ENCODE data around the gene ACTN4.
"Not testable (repeated sequence)": the region's sequence is repeated elsewhere in the genome, so short reads cannot be mapped to it uniquely, and the experiment has no call there.

ACTN4 gene

GRCh38 chr19:38647368-38647965 is at the start of gene ACTN4:
ACTN4 (plus strand) TSS chr19:38647649; CDS start chr19:38647746, 97 bp downstream.
- peak; percentile 86 for FAIRE-seq
- DNase-seq (ENCODE audit: insufficient read length, low spot score), result peak; percentile 94

- DNase-seq (ENCODE audit: insufficient read length, low spot score) (no peak), FAIRE-seq (no peak)
Measured at GRCh38 chr19:38599722-38600121, 47.7 kb upstream of the ACTN4 start.

GRCh38 chr19:38602856-38603255 is 44.6 kb upstream of the ACTN4 start:
- not testable (repeated sequence) for DNase-seq (ENCODE audit: insufficient read length, low spot score); FAIRE-seq

- FAIRE-seq (no peak), DNase-seq (ENCODE audit: insufficient read length, low spot score) (no peak)
Measured at GRCh38 chr19:38606131-38606530, 41.3 kb upstream of the ACTN4 start.

GRCh38 chr19:38614289-38614688 is 33.2 kb upstream of the ACTN4 start:
- FAIRE-seq, result no peak

GRCh38 chr19:38615007-38615581 is 32.4 kb upstream of the ACTN4 start:
- DNase-seq (ENCODE audit: insufficient read length, low spot score), result no peak
- FAIRE-seq, result no peak

More at GRCh38 chr19:38614289-38614688, 33.2 kb upstream of the ACTN4 start:
- no peak for DNase-seq (ENCODE audit: insufficient read length, low spot score)

- FAIRE-seq, result no peak
- DNase-seq (ENCODE audit: insufficient read length, low spot score), result no peak
Measured at GRCh38 chr19:38616265-38616664, 31.2 kb upstream of the ACTN4 start.

- no peak for DNase-seq (ENCODE audit: insufficient read length, low spot score)
- no peak for FAIRE-seq
Measured at GRCh38 chr19:38617283-38617763, 30.1 kb upstream of the ACTN4 start.

- FAIRE-seq, result peak; percentile 67
- no peak for DNase-seq (ENCODE audit: insufficient read length, low spot score)
Measured at GRCh38 chr19:38617764-38618589, 29.5 kb upstream of the ACTN4 start, which contains the start of gene MAP4K1. MAP4K1 (minus strand) TSS chr19:38617953; CDS start chr19:38617895, 58 bp downstream.

- DNase-seq (ENCODE audit: insufficient read length, low spot score) (peak; percentile 99), FAIRE-seq (peak; percentile 94)
Measured at GRCh38 chr19:38618590-38619360, 28.7 kb upstream of the ACTN4 start, which contains the start of gene EIF3K. EIF3K (plus strand) TSS chr19:38619188; CDS start chr19:38619269, 81 bp downstream.

- FAIRE-seq (no peak), DNase-seq (ENCODE audit: insufficient read length, low spot score) (no peak)
Measured at GRCh38 chr19:38619361-38620174, 27.9 kb upstream of the ACTN4 start.

GRCh38 chr19:38624822-38625221 is 22.6 kb upstream of the ACTN4 start:
- DNase-seq (ENCODE audit: insufficient read length, low spot score), result no peak
- no peak for FAIRE-seq

- no peak for FAIRE-seq
- DNase-seq (ENCODE audit: insufficient read length, low spot score), result no peak
Measured at GRCh38 chr19:38626401-38626800, 21.0 kb upstream of the ACTN4 start.

GRCh38 chr19:38629568-38629967 is 17.9 kb upstream of the ACTN4 start:
- FAIRE-seq (no peak), DNase-seq (ENCODE audit: insufficient read length, low spot score) (no peak)

- DNase-seq (ENCODE audit: insufficient read length, low spot score); FAIRE-seq: not testable (repeated sequence)
Measured at GRCh38 chr19:38631301-38631700, 16.1 kb upstream of the ACTN4 start.

GRCh38 chr19:38631811-38632475 is 15.5 kb upstream of the ACTN4 start:
- DNase-seq (ENCODE audit: insufficient read length, low spot score); FAIRE-seq: not testable (repeated sequence)

- FAIRE-seq (no peak), DNase-seq (ENCODE audit: insufficient read length, low spot score) (no peak)
Measured at GRCh38 chr19:38632476-38633213, 14.8 kb upstream of the ACTN4 start.

GRCh38 chr19:38634757-38635482 is 12.5 kb upstream of the ACTN4 start:
- FAIRE-seq (no peak), DNase-seq (ENCODE audit: insufficient read length, low spot score) (peak; percentile 73)
